Measurements from ENCODE around the gene LYST. TPM values are rescaled to one million over a fixed set of nuclear protein-coding genes. Genes with fewer than 3 reads are reported as not detected.

Gene LYST
- total and polyA plus RNA-seq, 2 of the 4 experiments (the other 2 are of a cell fraction) = 2.2 to 7.2 TPM

DNA sequence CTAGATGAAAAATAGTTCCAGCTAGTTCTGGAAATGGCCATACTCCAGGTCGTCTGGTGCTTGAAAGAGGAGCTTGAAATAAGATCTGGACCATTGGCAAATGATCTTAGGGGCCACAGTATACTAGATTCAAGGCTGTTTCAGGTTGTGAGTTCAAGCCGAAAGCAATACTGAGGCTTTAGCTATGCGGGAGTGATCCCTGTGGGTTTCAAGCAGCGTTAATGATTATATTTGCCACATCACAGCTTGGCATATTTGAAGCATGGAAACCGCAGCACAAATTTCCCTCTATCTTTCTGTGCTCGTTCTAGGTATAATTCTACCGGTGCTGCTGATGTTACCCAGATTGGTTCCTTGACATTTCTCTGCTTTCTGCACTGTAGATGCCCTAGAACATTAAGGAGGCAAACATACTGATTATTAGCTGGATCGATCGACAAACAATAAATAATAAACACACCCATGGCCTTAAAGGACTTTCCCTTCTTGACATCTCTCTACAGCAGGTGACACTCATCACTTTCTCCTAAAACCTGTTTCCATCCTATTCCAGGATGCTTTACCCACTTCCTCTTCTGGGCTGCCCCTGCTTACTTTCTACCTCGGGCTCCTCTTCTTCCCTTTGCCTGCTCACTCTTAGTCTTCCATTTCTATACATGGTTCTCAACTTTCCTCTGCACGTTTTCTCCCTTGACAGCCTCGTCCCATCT, 40.6 kb upstream of the LYST start:
- Histone ChIP-seq H3K27me3 (ENCODE audit: control insufficient read depth, insufficient read depth, low read length) (peaks cover 11% of the 10 kb centered on the region), H2BK120ac (ENCODE audit: low read depth, low read length) (peak overlapping the region; percentile 34; the same call in 1 of the 2 replicates), H3K18ac (ENCODE audit: low read depth, low read length) (no peak overlapping the region), H3K56ac (ENCODE audit: extremely low read depth, insufficient read depth, low read length) (no peak overlapping the region), H3K4me3 (ENCODE audit: insufficient read depth, low read depth, low read length) (no peak overlapping the region), H3K9me1 (ENCODE audit: insufficient read depth, low read length) (peaks cover 10% of the 10 kb centered on the region), H2BK5ac (ENCODE audit: low read depth, low read length, poor library complexity, severe bottlenecking) (no peak overlapping the region), H4K91ac (ENCODE audit: insufficient read depth, low read depth, low read length) (no peak overlapping the region), H3K14ac (replicated peaks; ENCODE audit: low read depth, low read length) (0 out of 2 replicates have a peak overlapping the region, but pooled peaks have one; percentile 17), H3K27ac (ENCODE audit: insufficient read depth, low read length) (no peak overlapping the region), H3K4ac (ENCODE audit: low read depth, low read length) (peak overlapping the region; percentile 72), H3K23ac (ENCODE audit: low read depth, low read length) (no peak overlapping the region), H2AK9ac (replicated peaks; ENCODE audit: low read depth, low read length, poor library complexity) (no peak overlapping the region), H2BK15ac (ENCODE audit: low read depth, low read length) (peak overlapping the region; percentile 95; the same call in 1 of the 3 replicates), H3K9ac (ENCODE audit: low read depth, low read length) (no peak overlapping the region), H3K9me3 (ENCODE audit: control insufficient read depth, insufficient read depth, low read length) (no peaks in the 10 kb centered on the region), H4K20me1 (ENCODE audit: insufficient read depth, low read length) (no peaks in the 10 kb centered on the region; the same call in 1 of the 2 replicates), H2AFZ (replicated peaks; ENCODE audit: low read length, poor library complexity) (no peak overlapping the region), H3K79me1 (ENCODE audit: low read depth in 1 of 2, low read length in 2 of 2) (no peaks in the 10 kb centered on the region), H4K8ac (ENCODE audit: low read depth in 2 of 2, low read length in 2 of 2) (no peak overlapping the region; a peak in 1 of 4 replicates), H3K4me1 (ENCODE audit: control insufficient read depth, insufficient read depth, low read length) (peaks cover 20% of the 10 kb centered on the region), H3K4me2 (ENCODE audit: low read depth, low read length) (no peak overlapping the region), H2AK5ac (ENCODE audit: low read depth, low read length) (peak overlapping the region; percentile 80; the same call in 1 of the 2 replicates), H2BK20ac (ENCODE audit: low read depth, low read length) (peak overlapping the region; percentile 54; the same call in 1 of the 2 replicates), H3K36me3 (ENCODE audit: control insufficient read depth, insufficient read depth, low read length) (no peaks in the 10 kb centered on the region), H4K5ac (ENCODE audit: low read depth, low read length) (no peak overlapping the region)
- DNase-seq (no peak), ATAC-seq (ENCODE audit: low read depth) (no peak)
- CTCF ChIA-PET = interaction anchor here (0.6 to 1.0 kb wide), 4 partner anchors 51 to 125 kb away, joined by 3 to 5 read pairs (median 4); no protein-coding TSS in a partner anchor
- dilution Hi-C loops (cut with HindIII; ENCODE audit: low sequenced_read_pairs, unreplicated experiment) (no loop called here), in situ Hi-C loops (cut with MboI; ENCODE audit: low sequenced_read_pairs) (no loop called here), intact Hi-C loops (cut with micrococcal nuclease) (no loop called here)
- no peak for TF ChIP-seq MAFK (IDR thresholded peaks at IDR 0.05; ENCODE audit: low read depth, low read length)
- BruUV-seq (replicated peaks) = no TSS peak
- POLR2A ChIA-PET (ENCODE audit: unreplicated experiment) = no interaction called here
- 90% methylated on average over 11 of the region's 12 CpGs; no CpG with 5 or more reads in 1 of the 2 experiments for WGBS, 2 experiments (ENCODE audit: extremely low coverage in 2 of 2, insufficient read length in 1 of 2)

Measured in IMR-90 (cell line).